Astrocyte of the spinal cord (primary cell): ENCODE data around the gene BCAS2.

Experiments
- DNase-seq: peaks from one replicate; pipeline ENCODE4 v3.0.0; 2011; ENCODE audit warnings: low read depth, low spot score
- H3K4me3 ChIP-seq: 2 replicates; pipeline ENCODE4 v1.5.1; 2011; ENCODE audit warnings: low read depth, mild to moderate bottlenecking, low read length, moderate library complexity
- in situ Hi-C: cut with HindIII; loops from 2 replicates; pipeline ENCODE4 v1.10.0; 2017; ENCODE audit warnings: low sequenced_read_pairs
- TF ChIP-seq, protein P1 (sequence below): IDR thresholded peaks from 2 replicates; pipeline ENCODE4 v1.5.1; 2012; ENCODE audit warnings: low read depth, mild to moderate bottlenecking, low read length, inconsistent platforms

BCAS2 gene

DNA sequence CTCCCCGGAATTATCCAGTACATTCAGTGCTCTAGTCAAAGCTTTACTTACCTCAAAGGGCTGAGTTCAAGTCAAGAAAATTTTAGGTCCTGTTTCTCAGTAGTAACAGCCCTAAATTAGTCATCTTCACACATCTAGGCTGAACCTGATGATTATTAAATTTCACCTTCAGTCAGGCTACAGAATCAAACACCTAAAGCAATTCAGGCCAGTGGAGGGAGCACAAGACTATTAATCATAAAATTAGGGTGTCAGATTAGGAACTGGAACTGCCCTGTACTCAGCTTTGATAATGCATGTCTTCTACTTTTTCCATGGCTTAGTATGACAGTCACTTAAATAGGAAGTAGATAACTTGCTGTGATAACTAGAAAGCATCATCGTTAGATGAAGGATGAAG lies 28.4 kb upstream of the BCAS2 start:
- in situ Hi-C loops = no loop called here
- TF ChIP-seq, protein P1, sequence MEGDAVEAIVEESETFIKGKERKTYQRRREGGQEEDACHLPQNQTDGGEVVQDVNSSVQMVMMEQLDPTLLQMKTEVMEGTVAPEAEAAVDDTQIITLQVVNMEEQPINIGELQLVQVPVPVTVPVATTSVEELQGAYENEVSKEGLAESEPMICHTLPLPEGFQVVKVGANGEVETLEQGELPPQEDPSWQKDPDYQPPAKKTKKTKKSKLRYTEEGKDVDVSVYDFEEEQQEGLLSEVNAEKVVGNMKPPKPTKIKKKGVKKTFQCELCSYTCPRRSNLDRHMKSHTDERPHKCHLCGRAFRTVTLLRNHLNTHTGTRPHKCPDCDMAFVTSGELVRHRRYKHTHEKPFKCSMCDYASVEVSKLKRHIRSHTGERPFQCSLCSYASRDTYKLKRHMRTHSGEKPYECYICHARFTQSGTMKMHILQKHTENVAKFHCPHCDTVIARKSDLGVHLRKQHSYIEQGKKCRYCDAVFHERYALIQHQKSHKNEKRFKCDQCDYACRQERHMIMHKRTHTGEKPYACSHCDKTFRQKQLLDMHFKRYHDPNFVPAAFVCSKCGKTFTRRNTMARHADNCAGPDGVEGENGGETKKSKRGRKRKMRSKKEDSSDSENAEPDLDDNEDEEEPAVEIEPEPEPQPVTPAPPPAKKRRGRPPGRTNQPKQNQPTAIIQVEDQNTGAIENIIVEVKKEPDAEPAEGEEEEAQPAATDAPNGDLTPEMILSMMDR = no peak
- H3K4me3 ChIP-seq = no peak overlapping the region
- no peak for DNase-seq

DNA sequence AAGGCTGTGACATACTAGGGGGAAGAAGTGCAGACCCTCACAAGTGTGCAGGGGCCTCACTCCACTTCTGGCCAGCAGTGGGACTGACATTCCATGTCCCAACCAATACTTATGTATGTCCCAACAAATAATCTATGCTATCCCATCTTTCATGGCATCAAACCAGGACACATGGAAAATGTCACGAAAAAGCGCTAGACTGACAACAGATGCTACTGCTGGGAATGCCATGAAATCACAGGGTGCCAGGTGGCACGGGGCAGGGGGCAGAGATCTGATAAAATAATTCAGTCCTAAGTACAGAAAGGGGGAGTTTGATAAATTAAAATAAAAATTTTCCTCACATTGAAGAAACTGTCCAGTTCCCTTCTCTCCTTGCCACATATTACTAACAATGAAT lies 27.6 kb upstream of the BCAS2 start:
- DNase-seq = no peak
- in situ Hi-C loops = no loop called here
- H3K4me3 ChIP-seq = no peak overlapping the region
- TF ChIP-seq, protein P1 = no peak

DNA sequence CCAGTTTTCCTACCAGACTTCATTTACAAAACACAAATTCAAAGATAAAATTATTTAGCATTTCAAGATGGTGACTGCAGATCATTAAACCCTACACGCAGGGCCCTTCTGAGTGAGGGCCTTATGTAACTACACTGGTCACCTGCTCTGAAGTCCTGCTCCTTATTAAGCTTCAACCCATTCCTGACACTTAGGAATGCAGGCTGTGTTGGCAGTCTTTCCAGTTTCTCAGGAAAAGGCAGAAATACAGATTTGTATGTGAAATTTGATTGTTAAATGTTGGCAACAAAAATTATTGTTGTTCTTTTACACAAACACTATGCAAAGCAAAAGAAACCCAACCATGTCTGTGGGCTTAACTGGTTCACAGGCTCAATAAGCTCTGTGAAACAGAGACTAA lies 25.8 kb upstream of the BCAS2 start:
- TF ChIP-seq, protein P1 = no peak
- in situ Hi-C loops = no loop called here
- DNase-seq = no peak
- no peak overlapping the region for H3K4me3 ChIP-seq

DNA sequence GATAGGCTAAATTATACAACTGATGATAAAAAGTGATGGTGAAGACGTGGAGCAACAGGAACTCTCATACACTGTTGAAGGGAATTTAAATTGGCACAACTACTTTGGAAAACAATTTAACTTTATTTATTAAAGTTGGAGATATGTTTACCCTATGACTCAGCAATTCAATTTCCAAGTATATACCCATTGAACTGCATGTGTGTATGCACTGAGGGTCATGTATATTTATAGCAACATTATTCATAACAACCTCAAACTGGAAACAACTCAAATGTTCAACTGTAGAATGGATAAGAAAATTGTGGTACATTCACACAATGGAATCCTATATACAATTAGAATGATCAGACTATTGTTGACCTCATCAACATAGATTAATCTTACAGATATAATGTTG lies 16.5 kb upstream of the BCAS2 start:
- TF ChIP-seq, protein P1 = no peak
- in situ Hi-C loops = no loop called here
- no peak for DNase-seq
- no peak overlapping the region for H3K4me3 ChIP-seq

DNA sequence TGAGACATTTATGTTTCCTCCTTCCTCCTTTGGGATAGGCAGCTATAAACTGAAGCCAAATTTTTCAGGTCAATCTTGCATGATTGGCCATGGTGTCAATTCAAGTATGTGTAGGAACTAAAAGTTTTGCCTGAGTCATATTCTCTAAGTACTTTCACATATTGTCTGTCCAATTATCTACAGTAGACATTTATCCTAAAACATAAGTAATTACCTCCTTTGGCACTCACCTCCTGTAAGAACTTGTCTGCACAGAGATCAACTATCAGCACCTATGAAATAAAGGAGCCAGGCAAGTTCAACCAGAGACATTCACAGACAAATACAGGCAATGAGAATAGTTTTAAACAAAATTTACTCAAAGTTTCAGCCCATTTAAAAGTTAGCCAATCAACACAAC lies 14.2 kb upstream of the BCAS2 start:
- TF ChIP-seq, protein P1 = no peak
- H3K4me3 ChIP-seq = no peak overlapping the region
- no peak for DNase-seq
- in situ Hi-C loops = no loop called here

DNA sequence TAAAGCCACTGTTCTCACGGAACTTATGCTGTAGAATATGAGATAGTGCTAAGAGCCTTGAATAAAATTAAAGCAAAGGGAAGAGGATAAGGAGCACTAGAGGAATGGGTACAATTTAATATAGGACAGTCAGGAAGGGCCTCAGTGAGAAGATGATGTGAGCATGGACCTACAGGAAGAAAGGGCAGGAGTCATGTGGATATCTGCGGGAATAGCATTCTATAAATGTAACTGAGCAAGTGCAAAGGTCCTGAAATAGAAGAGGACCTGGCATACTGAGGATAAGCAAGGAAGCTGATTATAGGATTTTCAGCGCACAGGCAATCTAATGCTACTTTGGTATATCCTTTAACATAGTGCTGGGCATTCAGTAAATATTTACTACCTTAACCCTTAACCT lies 12.6 kb upstream of the BCAS2 start:
- no peak overlapping the region for H3K4me3 ChIP-seq
- no peak for DNase-seq
- in situ Hi-C loops = no loop called here
- TF ChIP-seq, protein P1 = no peak

DNA sequence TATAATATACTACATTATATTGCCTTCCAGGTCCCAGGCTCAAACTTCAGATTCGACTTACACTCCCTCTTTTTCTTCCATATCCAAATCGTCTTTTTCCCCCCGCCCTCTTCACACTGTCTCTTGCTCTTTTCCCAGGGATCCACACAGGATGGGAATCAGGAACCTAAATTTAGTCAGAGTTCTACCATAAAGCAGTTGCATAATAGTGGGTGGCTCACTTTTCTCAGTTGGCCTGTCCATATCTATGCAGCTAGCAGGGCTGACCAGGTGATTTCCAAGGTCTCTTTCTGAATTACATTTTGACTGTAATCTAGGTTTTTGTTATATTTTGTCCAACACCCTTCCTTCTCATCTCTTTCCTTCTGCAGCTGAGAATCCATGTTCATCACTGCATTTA lies 7.7 kb upstream of the BCAS2 start:
- TF ChIP-seq, protein P1 = no peak
- H3K4me3 ChIP-seq = no peak overlapping the region
- no peak for DNase-seq
- in situ Hi-C loops = no loop called here
